Ascending aorta (tissue), 2 donors: ENCODE data around the gene C5orf58. TPM values are rescaled to one million over a fixed set of nuclear protein-coding genes. Genes with fewer than 3 reads are reported as not detected.

Experiments used
- DNase-seq, 2 donors: peaks; one replicate each; pipeline ENCODE4 v3.0.0-alpha.2; 2019; ENCODE audit warnings: low spot score in 2 of 2
- H3K27ac ChIP-seq, 2 donors: fragments of 200-600 bp; sonication (generic); one replicate each; pipeline ENCODE4 v1.5.1; 2016 to 2017; ENCODE audit warnings: mild to moderate bottlenecking in 1 of 2
- H3K27me3 ChIP-seq: fragments of 200-600 bp; sonication (generic); one replicate; pipeline ENCODE4 v1.5.1; 2017
- H3K36me3 ChIP-seq, 2 donors: fragments of 200-600 bp; sonication (generic); one replicate each; pipeline ENCODE4 v1.5.1; 2016
- H3K4me1 ChIP-seq, 2 donors: fragments of 200-600 bp; sonication (generic); one replicate each; pipeline ENCODE4 v1.5.1; 2016 to 2017; ENCODE audit warnings: mild to moderate bottlenecking in 1 of 2
- H3K4me3 ChIP-seq, 2 donors: fragments of 200-600 bp; sonication (generic); one replicate each; pipeline ENCODE4 v1.5.1; 2016 to 2017; ENCODE audit warnings: mild to moderate bottlenecking in 1 of 2
- H3K9me3 ChIP-seq, 2 donors: fragments of 200-600 bp; sonication (generic); one replicate each; pipeline ENCODE4 v1.5.1; 2016
- intact Hi-C: fragments of 100-400 bp; cut with DNase I; formaldehyde crosslinking; loops from one replicate; pipeline ENCODE4 v1.15.1; 2023
- total RNA-seq: library from RNA; depleted of rRNA; stranded (reverse); fragments of >200 nt; gene quantifications from one replicate; pipeline ENCODE4 v1.1.0, GENCODE V29; 2016
- TF ChIP-seq, protein P1 (sequence below), 3 experiments: fragments of 200-600 bp in 2 of 3; fragments of 450-650 bp in 1 of 3; sonication (generic) in 2 of 3; IDR thresholded peaks; one replicate each; pipeline ENCODE4 v1.5.1; 2016 to 2019; ENCODE audit warnings: antibody characterized with exemption in 3 of 3, mild to moderate bottlenecking in 1 of 3, moderate library complexity in 1 of 3

The C5orf58 gene
- total RNA-seq, 1 donor from 2014 or later = not detected

DNA sequence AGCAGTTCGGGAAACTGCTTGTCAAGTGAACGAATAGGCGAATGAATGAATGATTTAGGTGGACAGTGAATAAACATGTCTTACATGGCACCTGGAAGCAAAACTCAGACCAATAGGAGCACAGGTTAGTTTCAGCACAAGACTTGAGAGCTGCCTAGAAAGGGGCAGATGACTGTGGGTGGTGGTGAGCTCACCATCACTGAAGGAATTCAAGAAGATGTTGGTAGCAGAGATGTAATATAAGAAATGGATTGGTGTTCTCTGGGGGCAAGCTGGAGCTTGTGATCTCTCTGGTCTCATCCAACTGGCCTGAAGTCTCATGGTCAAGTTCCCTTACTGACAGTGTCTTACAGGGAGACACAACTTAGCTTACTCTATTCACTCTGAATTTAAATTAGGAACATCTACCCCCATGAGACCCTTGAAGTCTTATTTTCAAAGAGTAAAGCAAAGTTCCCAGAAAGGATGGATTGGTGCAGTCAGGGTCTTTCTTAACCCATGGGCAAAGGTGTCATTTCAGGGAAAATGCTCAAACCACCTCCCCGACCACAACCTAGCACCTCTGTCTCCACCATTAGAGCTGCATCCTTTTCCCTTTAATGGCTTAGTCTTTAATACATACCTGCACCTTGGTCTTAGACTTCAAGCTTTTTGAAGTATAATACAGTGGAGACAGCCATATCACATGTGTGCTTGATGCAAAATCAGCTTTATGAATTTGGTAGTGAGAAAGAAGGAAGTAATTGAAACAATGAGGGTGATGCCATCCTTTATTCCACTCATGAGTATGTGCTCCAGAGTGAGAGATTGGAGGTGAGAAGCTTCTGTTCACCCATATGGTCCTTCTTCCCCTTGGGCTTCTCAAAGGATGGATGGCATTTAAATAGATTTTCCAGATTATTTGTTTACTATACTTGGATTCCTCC is 59.7 kb downstream of the C5orf58 start:
- Histone ChIP-seq H3K4me3 (no peak overlapping the region), H3K4me1 (no peaks in the 10 kb centered on the region), H3K36me3 (no peaks in the 10 kb centered on the region), H3K27me3 (no peaks in the 10 kb centered on the region), H3K9me3 (no peaks in the 10 kb centered on the region), H3K27ac (no peak overlapping the region)
- TF ChIP-seq, protein P1, sequence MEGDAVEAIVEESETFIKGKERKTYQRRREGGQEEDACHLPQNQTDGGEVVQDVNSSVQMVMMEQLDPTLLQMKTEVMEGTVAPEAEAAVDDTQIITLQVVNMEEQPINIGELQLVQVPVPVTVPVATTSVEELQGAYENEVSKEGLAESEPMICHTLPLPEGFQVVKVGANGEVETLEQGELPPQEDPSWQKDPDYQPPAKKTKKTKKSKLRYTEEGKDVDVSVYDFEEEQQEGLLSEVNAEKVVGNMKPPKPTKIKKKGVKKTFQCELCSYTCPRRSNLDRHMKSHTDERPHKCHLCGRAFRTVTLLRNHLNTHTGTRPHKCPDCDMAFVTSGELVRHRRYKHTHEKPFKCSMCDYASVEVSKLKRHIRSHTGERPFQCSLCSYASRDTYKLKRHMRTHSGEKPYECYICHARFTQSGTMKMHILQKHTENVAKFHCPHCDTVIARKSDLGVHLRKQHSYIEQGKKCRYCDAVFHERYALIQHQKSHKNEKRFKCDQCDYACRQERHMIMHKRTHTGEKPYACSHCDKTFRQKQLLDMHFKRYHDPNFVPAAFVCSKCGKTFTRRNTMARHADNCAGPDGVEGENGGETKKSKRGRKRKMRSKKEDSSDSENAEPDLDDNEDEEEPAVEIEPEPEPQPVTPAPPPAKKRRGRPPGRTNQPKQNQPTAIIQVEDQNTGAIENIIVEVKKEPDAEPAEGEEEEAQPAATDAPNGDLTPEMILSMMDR (IDR thresholded peaks at IDR 0.05) = no peak
- intact Hi-C loops = no loop called here
- DNase-seq = no peak

DNA sequence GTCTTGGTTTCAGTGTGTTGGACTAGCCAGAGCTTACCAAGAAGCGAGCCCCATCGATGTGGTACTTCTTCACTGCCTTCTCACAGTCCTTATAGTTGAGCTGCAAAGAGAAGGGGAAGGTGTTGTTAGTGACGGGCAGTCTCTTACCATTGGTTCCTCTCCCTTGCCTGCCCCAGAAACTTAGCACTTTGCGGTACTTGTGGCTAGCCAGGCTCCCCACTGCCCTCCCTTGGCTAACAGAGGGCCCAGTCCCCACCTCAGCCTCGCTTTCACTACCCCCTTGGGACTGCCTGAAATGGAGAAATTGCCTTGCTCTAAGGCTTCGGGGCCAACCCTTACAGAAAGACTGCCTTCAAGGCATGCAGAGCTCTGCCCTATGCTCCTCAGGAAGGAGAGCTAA is 60.5 kb downstream of the C5orf58 start:
- H3K27ac ChIP-seq = no peak overlapping the region
- H3K9me3 ChIP-seq = no peaks in the 10 kb centered on the region
- TF ChIP-seq, protein P1 (IDR thresholded peaks at IDR 0.05) = no peak
- H3K4me3 ChIP-seq = no peak overlapping the region
- H3K4me1 ChIP-seq = no peaks in the 10 kb centered on the region
- H3K36me3 ChIP-seq = no peaks in the 10 kb centered on the region
- no peaks in the 10 kb centered on the region for H3K27me3 ChIP-seq
- no peak for DNase-seq
- intact Hi-C loops = no loop called here

DNA sequence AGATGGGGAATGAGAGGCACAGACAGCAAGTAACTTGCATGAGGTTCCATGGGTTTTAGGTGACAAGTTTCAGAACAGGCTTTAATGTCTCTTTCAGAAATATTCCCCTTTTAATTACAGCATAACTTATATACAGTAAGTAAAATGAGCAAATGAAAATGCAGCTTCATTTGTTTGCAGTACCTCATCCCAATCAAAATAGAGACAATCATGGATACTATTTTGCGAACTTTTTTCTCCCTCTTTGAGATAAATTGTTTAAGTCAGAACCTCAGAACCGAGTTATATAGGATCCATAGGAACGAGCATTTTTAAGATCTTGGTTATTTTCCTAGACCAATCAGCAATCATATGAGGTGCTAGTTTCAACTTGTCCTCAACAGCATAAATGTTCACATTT is 61.3 kb downstream of the C5orf58 start:
- TF ChIP-seq, protein P1 (IDR thresholded peaks at IDR 0.05) = no peak
- Histone ChIP-seq H3K4me1 (no peaks in the 10 kb centered on the region), H3K27me3 (no peaks in the 10 kb centered on the region), H3K4me3 (no peak overlapping the region), H3K36me3 (no peaks in the 10 kb centered on the region), H3K9me3 (no peaks in the 10 kb centered on the region), H3K27ac (no peak overlapping the region)
- intact Hi-C loops = no loop called here
- no peak for DNase-seq

DNA sequence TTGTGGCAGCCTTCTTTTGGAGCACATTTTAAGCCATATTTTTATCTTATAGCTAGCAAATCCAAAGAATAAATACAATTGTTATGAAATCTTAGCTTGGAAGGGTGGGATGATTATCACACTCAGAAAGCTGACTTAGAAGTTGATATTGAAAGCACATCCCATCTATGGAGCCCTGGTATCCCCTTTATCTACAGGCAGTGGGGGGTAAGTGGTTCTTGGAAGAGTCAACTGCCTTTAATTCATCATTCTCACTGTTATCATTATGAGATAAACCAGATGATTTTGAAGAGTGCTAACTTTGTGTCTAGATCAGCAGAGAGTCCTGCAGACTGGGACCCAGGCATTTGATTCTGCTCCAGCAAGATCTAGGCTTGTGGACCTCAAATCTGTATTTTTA is 61.8 kb downstream of the C5orf58 start:
- no peak overlapping the region for H3K27ac ChIP-seq
- H3K4me1 ChIP-seq = no peaks in the 10 kb centered on the region
- no peak for DNase-seq
- intact Hi-C loops = no loop called here
- H3K27me3 ChIP-seq = no peaks in the 10 kb centered on the region
- H3K36me3 ChIP-seq = no peaks in the 10 kb centered on the region
- peak overlapping the region in 1 of 2 donors; percentile 1 for H3K4me3 ChIP-seq
- TF ChIP-seq, protein P1 (IDR thresholded peaks at IDR 0.05) = no peak
- no peaks in the 10 kb centered on the region for H3K9me3 ChIP-seq

Other genes with a start within 250 kb of the C5orf58 start
- not detected for gene FOXI1, start 127.1 kb upstream of the C5orf58 start, total RNA-seq
- gene LCP2, start 64.8 kb downstream of the C5orf58 start, total RNA-seq = 9.3 TPM
- 30.8 TPM for gene KCNMB1, start 156.4 kb downstream of the C5orf58 start, total RNA-seq